ENCODE measurements around the gene RBMS3. TPM values are rescaled to one million over a fixed set of nuclear protein-coding genes. Genes with fewer than 3 reads are reported as not detected.

Gene RBMS3
- total RNA-seq, 1 donor from 2014 or later: 70.0 TPM

- no peak for DNase-seq (ENCODE audit: extremely low spot score in 2 of 2)
- no peak overlapping the region for H3K4me3 ChIP-seq
- no peaks in the 10 kb centered on the region for H3K9me3 ChIP-seq
- intact Hi-C loops (cut with DNase I): no loop called here
- H3K27me3 ChIP-seq: no peaks in the 10 kb centered on the region
- H3K4me1 ChIP-seq: peaks cover 29% of the 10 kb centered on the region
- no peak overlapping the region for H3K27ac ChIP-seq
- TF ChIP-seq POLR2AphosphoS5 (IDR thresholded peaks at IDR 0.05; ENCODE audit: insufficient read depth in 1 of 2, low read depth in 1 of 2) (no peak), CTCF (IDR thresholded peaks at IDR 0.05) (no peak), POLR2A (IDR thresholded peaks at IDR 0.05) (no peak)
- no peaks in the 10 kb centered on the region for H3K36me3 ChIP-seq
Observed at GRCh38 chr3:29370476-29371420, 89.9 kb downstream of the RBMS3 start.

- Histone ChIP-seq H3K27me3 (no peaks in the 10 kb centered on the region), H3K4me1 (peaks cover 24% of the 10 kb centered on the region), H3K9me3 (no peaks in the 10 kb centered on the region), H3K4me3 (no peak overlapping the region), H3K27ac (no peak overlapping the region), H3K36me3 (no peaks in the 10 kb centered on the region)
- DNase-seq (ENCODE audit: extremely low spot score in 2 of 2): no peak
- TF ChIP-seq CTCF (IDR thresholded peaks at IDR 0.05) (no peak), POLR2A (IDR thresholded peaks at IDR 0.05) (no peak), POLR2AphosphoS5 (IDR thresholded peaks at IDR 0.05; ENCODE audit: insufficient read depth in 1 of 2, low read depth in 1 of 2) (no peak)
- intact Hi-C loops (cut with DNase I): no loop called here
Observed at GRCh38 chr3:29373131-29373680, 92.3 kb downstream of the RBMS3 start.

GRCh38 chr3:29374226-29374625 is 93.4 kb downstream of the RBMS3 start:
- TF ChIP-seq POLR2A (IDR thresholded peaks at IDR 0.05) (no peak), POLR2AphosphoS5 (IDR thresholded peaks at IDR 0.05; ENCODE audit: insufficient read depth in 1 of 2, low read depth in 1 of 2) (no peak), CTCF (IDR thresholded peaks at IDR 0.05) (no peak)
- no peaks in the 10 kb centered on the region for H3K27me3 ChIP-seq
- intact Hi-C loops (cut with DNase I): no loop called here
- no peak overlapping the region for H3K27ac ChIP-seq
- H3K36me3 ChIP-seq: no peaks in the 10 kb centered on the region
- peaks cover 24% of the 10 kb centered on the region for H3K4me1 ChIP-seq
- no peak overlapping the region for H3K4me3 ChIP-seq
- H3K9me3 ChIP-seq: no peaks in the 10 kb centered on the region
- DNase-seq (ENCODE audit: extremely low spot score in 2 of 2): no peak

- Histone ChIP-seq H3K27ac (no peak overlapping the region), H3K27me3 (no peaks in the 10 kb centered on the region), H3K9me3 (no peaks in the 10 kb centered on the region), H3K4me3 (no peak overlapping the region), H3K4me1 (peaks cover 16% of the 10 kb centered on the region), H3K36me3 (no peaks in the 10 kb centered on the region)
- intact Hi-C loops (cut with DNase I): no loop called here
- TF ChIP-seq POLR2AphosphoS5 (IDR thresholded peaks at IDR 0.05; ENCODE audit: insufficient read depth in 1 of 2, low read depth in 1 of 2) (no peak), POLR2A (IDR thresholded peaks at IDR 0.05) (no peak)
- DNase-seq (ENCODE audit: extremely low spot score in 2 of 2): no peak
Observed at GRCh38 chr3:29379097-29379496, 98.2 kb downstream of the RBMS3 start.

GRCh38 chr3:29381595-29381994 is 100.7 kb downstream of the RBMS3 start:
- intact Hi-C loops (cut with DNase I): no loop called here
- no peak for DNase-seq (ENCODE audit: extremely low spot score in 2 of 2)
- no peak overlapping the region for H3K4me3 ChIP-seq
- peaks cover 16% of the 10 kb centered on the region for H3K4me1 ChIP-seq
- H3K27ac ChIP-seq: no peak overlapping the region
- no peaks in the 10 kb centered on the region for H3K36me3 ChIP-seq
- H3K9me3 ChIP-seq: no peaks in the 10 kb centered on the region
- H3K27me3 ChIP-seq: no peaks in the 10 kb centered on the region
- TF ChIP-seq CTCF (IDR thresholded peaks at IDR 0.05) (no peak), POLR2A (IDR thresholded peaks at IDR 0.05) (no peak), POLR2AphosphoS5 (IDR thresholded peaks at IDR 0.05; ENCODE audit: insufficient read depth in 1 of 2, low read depth in 1 of 2) (no peak)

Measured in vagina (tissue), 2 donors.